H9 (cell line): Measurements from ENCODE around the gene WDR64. TPM values are rescaled to one million over a fixed set of nuclear protein-coding genes. Genes with fewer than 3 reads are reported as not detected.

Source experiments
- DNase-seq: peaks from one replicate; pipeline ENCODE4 v3.0.0-alpha.2; 2017
- H2AFZ ChIP-seq: one replicate; pipeline ENCODE4 v1.6.1; 2013; ENCODE audit warnings: mild to moderate bottlenecking, low read length, control low read depth, moderate library complexity
- H2AK5ac ChIP-seq: 2 replicates; pipeline ENCODE4 v1.6.1; 2013; ENCODE audit warnings: low read length, control low read depth, mixed read lengths; ENCODE audit not compliant: insufficient read length
- H2BK120ac ChIP-seq: one replicate; pipeline ENCODE4 v1.6.1; 2013; ENCODE audit warnings: low read depth, mild to moderate bottlenecking, low read length, control low read depth, inconsistent platforms; ENCODE audit not compliant: poor library complexity, severe bottlenecking
- H2BK12ac ChIP-seq: 2 replicates; pipeline ENCODE4 v1.6.1; 2013; ENCODE audit warnings: low read length, control low read depth, mixed read lengths, low read depth; ENCODE audit not compliant: insufficient read length
- H2BK15ac ChIP-seq: 2 replicates; pipeline ENCODE4 v1.6.1; 2013; ENCODE audit warnings: low read depth, low read length, control low read depth
- H2BK20ac ChIP-seq: one replicate; pipeline ENCODE4 v1.6.1; 2013; ENCODE audit warnings: low read depth, mild to moderate bottlenecking, low read length, control low read depth, inconsistent platforms; ENCODE audit not compliant: poor library complexity, severe bottlenecking
- H2BK5ac ChIP-seq: 2 replicates; pipeline ENCODE4 v1.6.1; 2013; ENCODE audit warnings: low read length, control low read depth, mixed read lengths; ENCODE audit not compliant: insufficient read length
- H3K14ac ChIP-seq: 2 replicates; pipeline ENCODE4 v1.6.1; 2013; ENCODE audit warnings: low read length, control low read depth; ENCODE audit not compliant: insufficient read depth
- H3K18ac ChIP-seq: 2 replicates; pipeline ENCODE4 v1.6.1; 2013; ENCODE audit warnings: low read depth, mild to moderate bottlenecking, mixed read lengths, low read length, control low read depth; ENCODE audit not compliant: insufficient read length
- H3K23ac ChIP-seq: 2 replicates; pipeline ENCODE4 v1.6.1; 2013; ENCODE audit warnings: low read length, control low read depth, mixed read lengths, low read depth; ENCODE audit not compliant: insufficient read length
- H3K23me2 ChIP-seq: 2 replicates; pipeline ENCODE4 v1.6.1; 2013; ENCODE audit warnings: low read depth, mild to moderate bottlenecking, mixed read lengths, low read length, control low read depth; ENCODE audit not compliant: insufficient read length, poor library complexity, severe bottlenecking
- H3K27ac ChIP-seq: 2 replicates; pipeline ENCODE4 v1.5.1; 2013; ENCODE audit warnings: low read length, control low read depth, mixed read lengths, low read depth; ENCODE audit not compliant: insufficient read length
- H3K27me3 ChIP-seq: 2 replicates; pipeline ENCODE4 v1.6.1; 2013; ENCODE audit warnings: low read length, control low read depth, inconsistent platforms; ENCODE audit not compliant: insufficient read depth
- H3K4ac ChIP-seq: 2 replicates; pipeline ENCODE4 v1.6.1; 2013; ENCODE audit warnings: low read depth, mild to moderate bottlenecking, control low read depth, inconsistent platforms, low read length, moderate library complexity
- H3K4me1 ChIP-seq: 2 replicates; pipeline ENCODE4 v1.6.1; 2013; ENCODE audit warnings: low read length, control low read depth, inconsistent platforms; ENCODE audit not compliant: insufficient read depth
- H3K4me2 ChIP-seq: 2 replicates; pipeline ENCODE4 v1.6.1; 2013; ENCODE audit warnings: low read length, control low read depth, mixed read lengths; ENCODE audit not compliant: insufficient read length, insufficient read depth
- H3K56ac ChIP-seq: 2 replicates; pipeline ENCODE4 v1.6.1; 2013; ENCODE audit warnings: low read depth, mild to moderate bottlenecking, mixed read lengths, low read length, control low read depth; ENCODE audit not compliant: insufficient read length
- H3K79me1 ChIP-seq: 2 replicates; pipeline ENCODE4 v1.6.1; 2013; ENCODE audit warnings: low read depth, mild to moderate bottlenecking, moderate library complexity, low read length, control low read depth, inconsistent platforms; ENCODE audit not compliant: insufficient read depth, poor library complexity, severe bottlenecking
- H3K79me2 ChIP-seq: 2 replicates; pipeline ENCODE4 v1.6.1; 2013; ENCODE audit warnings: low read length, control low read depth, inconsistent platforms; ENCODE audit not compliant: insufficient read depth
- H3K9ac ChIP-seq: 2 replicates; pipeline ENCODE4 v1.6.1; 2013; ENCODE audit warnings: low read length, control low read depth, mixed read lengths; ENCODE audit not compliant: insufficient read length; ENCODE audit errors: extremely low read depth
- H3K9me3 ChIP-seq: one replicate; pipeline ENCODE4 v1.6.1; 2013; ENCODE audit warnings: low read depth, low read length, inconsistent platforms; ENCODE audit not compliant: control insufficient read depth
- H3T11ph ChIP-seq: one replicate; pipeline ENCODE4 v1.6.1; 2013; ENCODE audit warnings: mild to moderate bottlenecking, low read length, control low read depth, inconsistent platforms
- H4K20me1 ChIP-seq: one replicate; pipeline ENCODE4 v1.6.1; 2013; ENCODE audit not compliant: control insufficient read depth, insufficient read length, insufficient read depth
- H4K5ac ChIP-seq: 2 replicates; pipeline ENCODE4 v1.6.1; 2013; ENCODE audit warnings: low read depth, mild to moderate bottlenecking, mixed read lengths, low read length, control low read depth; ENCODE audit not compliant: insufficient read length
- H4K8ac ChIP-seq: replicated peaks from 2 replicates; pipeline ENCODE4 v1.6.1; 2013; ENCODE audit warnings: low read length, control low read depth, mixed read lengths, low read depth; ENCODE audit not compliant: insufficient read length
- H4K91ac ChIP-seq: 2 replicates; pipeline ENCODE4 v1.6.1; 2013; ENCODE audit warnings: low read depth, mild to moderate bottlenecking, moderate library complexity, mixed read lengths, low read length, control low read depth; ENCODE audit not compliant: insufficient read length
- H3K27ac Mint-ChIP-seq, 3 experiments: 2 replicates in 2 of 3; 3 replicates in 1 of 3; pipeline ENCODE4 v1.8.0; 2020 to 2021; ENCODE audit warnings: mixed read lengths in 3 of 3, mild to moderate bottlenecking in 1 of 3, moderate library complexity in 1 of 3
- H3K27me3 Mint-ChIP-seq: 2 replicates; pipeline ENCODE4 v1.8.0; 2021; ENCODE audit warnings: low read depth, mild to moderate bottlenecking, moderate library complexity, mixed read lengths
- H3K36me3 Mint-ChIP-seq, 3 experiments: 2 replicates in 2 of 3; 3 replicates in 1 of 3; pipeline ENCODE4 v1.8.0; 2020 to 2021; ENCODE audit warnings: low read depth in 3 of 3, mixed read lengths in 3 of 3; ENCODE audit not compliant: insufficient read depth in 1 of 3
- H3K4me1 Mint-ChIP-seq, 2 experiments: 2 replicates each; pipeline ENCODE4 v1.8.0; 2020; ENCODE audit warnings: mixed read lengths in 2 of 2
- H3K4me3 Mint-ChIP-seq, 2 experiments: 2 replicates in 1 of 2; 3 replicates in 1 of 2; pipeline ENCODE4 v1.8.0; 2020 to 2021; ENCODE audit warnings: mild to moderate bottlenecking in 2 of 2, mixed read lengths in 2 of 2, moderate library complexity in 1 of 2
- H3K9me3 Mint-ChIP-seq, 2 experiments: 2 replicates in 1 of 2; 3 replicates in 1 of 2; pipeline ENCODE4 v1.8.0; 2020; ENCODE audit warnings: mild to moderate bottlenecking in 2 of 2, mixed read lengths in 2 of 2, moderate library complexity in 1 of 2
- WGBS: extraction: QIAGEN DNeasy Blood & Tissue Kit; methylation state at CpG from one replicate; pipeline ENCODE4 v1.1.7; 2013; ENCODE audit warnings: missing lambda C conversion rate, low lambda C conversion rate, mixed read lengths; ENCODE audit not compliant: insufficient read length; ENCODE audit errors: extremely low coverage; 5-methylcytosine and 5-hydroxymethylcytosine counted together
- total RNA-seq: library from RNA; stranded (reverse); gene quantifications from 2 replicates; pipeline ENCODE4 v1.2.1, GENCODE V29; 2021
- TF ChIP-seq, protein P1 (sequence below): fragments of 200-600 bp; sonication (generic); conservative IDR thresholded peaks from 3 replicates; pipeline ENCODE4 v1.8.0; 2021; ENCODE audit warnings: antibody characterized with exemption, mild to moderate bottlenecking

The WDR64 gene
- total RNA-seq, 1 experiment from 2014 or later, result not detected

- H2BK5ac ChIP-seq, result no peak overlapping the region
- H2BK20ac ChIP-seq, result no peak overlapping the region
- H3K27ac ChIP-seq, result no peak overlapping the region
- no peaks in the 10 kb centered on the region; the same call in 1 of the 2 replicates for H3K27me3 Mint-ChIP-seq
- no peak overlapping the region for H3K14ac ChIP-seq
- WGBS, result no CpG with 5 or more reads among the region's 2 CpGs
- no peak overlapping the region for H3K18ac ChIP-seq
- no peak overlapping the region for H2BK12ac ChIP-seq
- H3K27ac Mint-ChIP-seq, result 0 out of 7 replicates have a peak overlapping the region, but pooled peaks of 1 of the 3 experiments have one; percentile 69
- H3K9ac ChIP-seq, result no peak overlapping the region
- H3K79me2 ChIP-seq, result no peaks in the 10 kb centered on the region
- H3K4me1 Mint-ChIP-seq, result no peaks in the 10 kb centered on the region
- H3K36me3 Mint-ChIP-seq, result no peaks in the 10 kb centered on the region
- no peak overlapping the region for H4K91ac ChIP-seq
- no peak overlapping the region for H2BK15ac ChIP-seq
- H3T11ph ChIP-seq, result no peak overlapping the region
- no peaks in the 10 kb centered on the region for H3K27me3 ChIP-seq
- H3K4me3 Mint-ChIP-seq, result no peak overlapping the region
- no peak overlapping the region for H3K23ac ChIP-seq
- no peaks in the 10 kb centered on the region for H3K79me1 ChIP-seq
- no peaks in the 10 kb centered on the region for H3K4me1 ChIP-seq
- no peaks in the 10 kb centered on the region for H4K20me1 ChIP-seq
- no peak overlapping the region for H2AK5ac ChIP-seq
- no peak for DNase-seq
- no peak overlapping the region for H2AFZ ChIP-seq
- H3K56ac ChIP-seq, result no peak overlapping the region
- H3K4me2 ChIP-seq, result no peak overlapping the region
- H3K9me3 ChIP-seq, result no peaks in the 10 kb centered on the region
- TF ChIP-seq, protein P1, sequence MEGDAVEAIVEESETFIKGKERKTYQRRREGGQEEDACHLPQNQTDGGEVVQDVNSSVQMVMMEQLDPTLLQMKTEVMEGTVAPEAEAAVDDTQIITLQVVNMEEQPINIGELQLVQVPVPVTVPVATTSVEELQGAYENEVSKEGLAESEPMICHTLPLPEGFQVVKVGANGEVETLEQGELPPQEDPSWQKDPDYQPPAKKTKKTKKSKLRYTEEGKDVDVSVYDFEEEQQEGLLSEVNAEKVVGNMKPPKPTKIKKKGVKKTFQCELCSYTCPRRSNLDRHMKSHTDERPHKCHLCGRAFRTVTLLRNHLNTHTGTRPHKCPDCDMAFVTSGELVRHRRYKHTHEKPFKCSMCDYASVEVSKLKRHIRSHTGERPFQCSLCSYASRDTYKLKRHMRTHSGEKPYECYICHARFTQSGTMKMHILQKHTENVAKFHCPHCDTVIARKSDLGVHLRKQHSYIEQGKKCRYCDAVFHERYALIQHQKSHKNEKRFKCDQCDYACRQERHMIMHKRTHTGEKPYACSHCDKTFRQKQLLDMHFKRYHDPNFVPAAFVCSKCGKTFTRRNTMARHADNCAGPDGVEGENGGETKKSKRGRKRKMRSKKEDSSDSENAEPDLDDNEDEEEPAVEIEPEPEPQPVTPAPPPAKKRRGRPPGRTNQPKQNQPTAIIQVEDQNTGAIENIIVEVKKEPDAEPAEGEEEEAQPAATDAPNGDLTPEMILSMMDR, result no peak
- H3K9me3 Mint-ChIP-seq, result no peaks in the 10 kb centered on the region
- no peak overlapping the region for H2BK120ac ChIP-seq
- H3K23me2 ChIP-seq, result no peaks in the 10 kb centered on the region
- no peak overlapping the region for H4K8ac ChIP-seq
- H3K4ac ChIP-seq, result no peak overlapping the region
- no peak overlapping the region for H4K5ac ChIP-seq
Measured at GRCh38 chr1:241707442-241707841, 55.4 kb downstream of the WDR64 start.
